ENCODE results near the gene IQGAP3.

The IQGAP3 gene

DNA sequence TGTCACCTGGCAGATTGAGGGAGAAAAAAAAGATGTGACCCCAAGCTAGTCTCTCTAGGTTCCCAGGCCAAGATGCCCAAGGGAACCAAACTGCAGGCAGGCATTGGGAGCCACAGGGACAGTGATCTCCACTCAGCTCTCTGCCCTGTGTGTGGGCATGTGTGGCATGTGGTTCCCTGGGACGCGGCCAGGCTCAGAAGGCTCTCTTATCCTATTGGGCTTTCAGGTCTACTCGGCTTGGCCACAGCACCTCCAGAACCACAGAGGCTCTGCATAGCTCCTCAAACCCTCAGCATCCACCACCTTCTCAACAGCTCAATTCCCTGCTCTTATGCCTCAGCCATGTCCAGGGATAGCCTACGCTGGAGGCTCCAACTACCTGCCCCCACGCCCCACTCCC is 22.0 kb downstream of the IQGAP3 start:
- TF ChIP-seq, protein P1, sequence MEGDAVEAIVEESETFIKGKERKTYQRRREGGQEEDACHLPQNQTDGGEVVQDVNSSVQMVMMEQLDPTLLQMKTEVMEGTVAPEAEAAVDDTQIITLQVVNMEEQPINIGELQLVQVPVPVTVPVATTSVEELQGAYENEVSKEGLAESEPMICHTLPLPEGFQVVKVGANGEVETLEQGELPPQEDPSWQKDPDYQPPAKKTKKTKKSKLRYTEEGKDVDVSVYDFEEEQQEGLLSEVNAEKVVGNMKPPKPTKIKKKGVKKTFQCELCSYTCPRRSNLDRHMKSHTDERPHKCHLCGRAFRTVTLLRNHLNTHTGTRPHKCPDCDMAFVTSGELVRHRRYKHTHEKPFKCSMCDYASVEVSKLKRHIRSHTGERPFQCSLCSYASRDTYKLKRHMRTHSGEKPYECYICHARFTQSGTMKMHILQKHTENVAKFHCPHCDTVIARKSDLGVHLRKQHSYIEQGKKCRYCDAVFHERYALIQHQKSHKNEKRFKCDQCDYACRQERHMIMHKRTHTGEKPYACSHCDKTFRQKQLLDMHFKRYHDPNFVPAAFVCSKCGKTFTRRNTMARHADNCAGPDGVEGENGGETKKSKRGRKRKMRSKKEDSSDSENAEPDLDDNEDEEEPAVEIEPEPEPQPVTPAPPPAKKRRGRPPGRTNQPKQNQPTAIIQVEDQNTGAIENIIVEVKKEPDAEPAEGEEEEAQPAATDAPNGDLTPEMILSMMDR (IDR thresholded peaks at IDR 0.05) = no peak
- H3K27me3 ChIP-seq = no peaks in the 10 kb centered on the region
- H3K27ac ChIP-seq = no peak overlapping the region
- no peaks in the 10 kb centered on the region for H3K9me3 ChIP-seq
- peaks cover 77% of the 10 kb centered on the region for H3K36me3 ChIP-seq
- H3K4me1 ChIP-seq (ENCODE audit: control insufficient read depth in 1 of 2, insufficient read depth in 1 of 2, low read depth in 1 of 2, low read length in 1 of 2) = peaks cover 0 to 2% of the 10 kb centered on the region in 2 experiments
- H3K4me3 ChIP-seq (ENCODE audit: low read depth in 1 of 2, low read length in 1 of 2) = no peak overlapping the region

DNA sequence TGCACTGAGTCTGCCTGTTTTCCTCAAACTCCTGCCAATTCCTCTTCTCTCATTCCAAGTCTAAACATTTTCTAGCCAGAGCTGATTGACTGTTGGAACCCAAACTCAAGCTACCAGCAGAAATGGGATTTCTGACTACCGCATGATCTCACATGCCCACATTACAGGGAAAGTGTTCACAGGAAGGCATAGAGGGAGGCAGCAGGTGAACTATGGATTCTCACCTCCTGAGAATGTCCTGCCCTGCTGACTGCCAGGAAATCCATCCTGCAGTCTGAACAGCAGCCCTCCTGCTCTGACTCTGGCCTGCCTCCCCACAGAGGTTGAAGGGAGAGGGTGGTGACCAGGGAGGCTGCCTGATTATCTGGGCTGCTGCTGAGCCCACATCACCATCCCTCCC is 22.5 kb downstream of the IQGAP3 start:
- no peaks in the 10 kb centered on the region for H3K9me3 ChIP-seq
- no peaks in the 10 kb centered on the region for H3K27me3 ChIP-seq
- TF ChIP-seq, protein P1 (IDR thresholded peaks at IDR 0.05) = no peak
- H3K4me3 ChIP-seq (ENCODE audit: low read depth in 1 of 2, low read length in 1 of 2) = no peak overlapping the region
- peaks cover 0 to 2% of the 10 kb centered on the region in 2 experiments for H3K4me1 ChIP-seq (ENCODE audit: control insufficient read depth in 1 of 2, insufficient read depth in 1 of 2, low read depth in 1 of 2, low read length in 1 of 2)
- H3K27ac ChIP-seq = no peak overlapping the region
- peaks cover 72% of the 10 kb centered on the region for H3K36me3 ChIP-seq

DNA sequence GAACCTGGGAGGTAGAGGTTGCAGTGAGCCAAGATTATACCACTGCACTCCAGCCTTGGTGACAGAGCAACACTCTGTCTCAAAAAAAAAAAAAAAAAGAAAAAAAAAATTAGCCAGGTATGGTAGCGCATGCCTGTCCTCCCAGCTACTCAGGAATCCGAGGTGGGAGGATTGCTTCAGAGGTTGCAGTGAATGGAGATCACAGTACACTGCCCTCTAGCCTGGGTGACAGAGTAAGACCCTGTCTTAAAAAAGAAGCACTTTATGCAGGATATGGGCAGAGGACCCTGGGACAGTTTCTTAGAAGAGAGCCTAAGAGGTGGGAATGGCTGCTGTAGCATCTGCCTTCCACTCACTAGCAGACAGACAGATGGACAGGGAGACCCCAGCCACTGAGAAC is 23.0 kb downstream of the IQGAP3 start:
- TF ChIP-seq, protein P1 (IDR thresholded peaks at IDR 0.05) = no peak
- no peaks in the 10 kb centered on the region for H3K27me3 ChIP-seq
- H3K36me3 ChIP-seq = peaks cover 69% of the 10 kb centered on the region

DNA sequence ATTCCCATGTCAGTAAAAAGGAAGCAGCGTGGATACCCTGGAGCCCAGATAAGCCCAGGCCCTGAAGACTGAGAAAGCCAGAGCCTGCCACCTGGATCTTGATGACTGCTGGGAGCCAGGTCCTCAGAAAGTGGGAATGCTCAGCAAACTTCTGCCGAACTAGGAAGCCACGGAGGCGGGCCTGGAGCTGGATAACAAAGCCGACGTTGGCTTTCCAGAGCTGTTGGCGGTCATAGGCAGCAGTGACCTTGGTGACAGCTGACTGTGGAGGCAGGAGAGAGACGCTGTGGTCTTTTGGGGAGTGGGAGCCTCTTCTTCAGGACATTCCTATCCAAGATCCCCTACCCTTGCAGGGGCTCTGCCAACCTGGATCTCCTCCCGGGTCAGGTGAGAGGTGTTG is 24.4 kb downstream of the IQGAP3 start:
- H3K36me3 ChIP-seq = peaks cover 77% of the 10 kb centered on the region
- H3K4me3 ChIP-seq (ENCODE audit: low read depth in 1 of 2, low read length in 1 of 2) = no peak overlapping the region
- no peak overlapping the region for H3K27ac ChIP-seq
- no peaks in the 10 kb centered on the region for H3K9me3 ChIP-seq
- H3K4me1 ChIP-seq (ENCODE audit: control insufficient read depth in 1 of 2, insufficient read depth in 1 of 2, low read depth in 1 of 2, low read length in 1 of 2) = peaks cover 0 to under 1% of the 10 kb centered on the region in 2 experiments
- TF ChIP-seq, protein P1 (IDR thresholded peaks at IDR 0.05) = no peak
- H3K27me3 ChIP-seq = no peaks in the 10 kb centered on the region

More for the DNA sequence above, 23.0 kb downstream of the IQGAP3 start:
- Histone ChIP-seq H3K4me3 (ENCODE audit: low read depth in 1 of 2, low read length in 1 of 2) (no peak overlapping the region), H3K27ac (no peak overlapping the region), H3K9me3 (no peaks in the 10 kb centered on the region), H3K4me1 (ENCODE audit: control insufficient read depth in 1 of 2, insufficient read depth in 1 of 2, low read depth in 1 of 2, low read length in 1 of 2) (peaks cover 0 to 2% of the 10 kb centered on the region in 2 experiments)

DNA sequence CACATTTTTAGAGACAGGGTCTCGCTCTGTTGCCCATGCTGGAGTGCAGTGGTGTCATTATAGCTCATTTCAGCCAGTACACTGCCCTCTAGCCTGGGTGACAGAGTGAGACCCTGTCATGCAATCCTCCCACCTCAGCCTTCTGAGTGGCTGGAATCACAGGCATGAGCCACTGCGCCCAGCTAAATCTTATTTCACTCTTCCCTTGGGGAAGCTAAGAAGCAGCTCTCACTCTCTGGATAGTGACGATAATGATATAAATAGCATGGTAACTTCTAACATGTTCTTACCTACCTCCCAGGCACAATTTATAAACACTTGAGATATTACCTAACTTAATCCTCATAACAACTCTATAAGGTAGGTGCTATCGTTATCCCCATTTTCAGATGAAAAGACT is 24.9 kb downstream of the IQGAP3 start:
- H3K9me3 ChIP-seq = no peaks in the 10 kb centered on the region
- H3K27ac ChIP-seq = no peak overlapping the region
- TF ChIP-seq, protein P1 (IDR thresholded peaks at IDR 0.05) = no peak
- H3K36me3 ChIP-seq = peaks cover 80% of the 10 kb centered on the region
- no peaks in the 10 kb centered on the region for H3K4me1 ChIP-seq (ENCODE audit: control insufficient read depth in 1 of 2, insufficient read depth in 1 of 2, low read depth in 1 of 2, low read length in 1 of 2)
- H3K4me3 ChIP-seq (ENCODE audit: low read depth in 1 of 2, low read length in 1 of 2) = no peak overlapping the region
- H3K27me3 ChIP-seq = no peaks in the 10 kb centered on the region

DNA sequence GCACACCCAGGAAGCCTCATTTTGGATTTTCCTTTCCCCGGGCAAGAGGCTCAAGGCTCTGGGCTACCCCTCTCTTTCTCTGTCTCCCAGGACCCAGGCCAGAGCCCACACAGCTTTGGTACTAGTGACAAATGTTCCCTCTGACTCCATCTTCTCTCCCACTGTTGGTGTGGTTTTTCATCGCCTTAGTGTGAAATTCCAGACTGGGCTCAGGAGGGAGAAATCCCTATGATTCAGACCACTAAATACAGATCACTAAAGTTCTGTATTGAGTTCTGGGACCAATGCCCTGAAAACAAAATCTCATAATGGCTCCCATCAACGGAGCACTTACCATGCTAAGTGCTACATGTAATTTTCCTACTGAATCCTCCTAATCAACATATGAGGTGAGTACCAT is 26.1 kb downstream of the IQGAP3 start:
- Histone ChIP-seq H3K9me3 (no peaks in the 10 kb centered on the region), H3K4me1 (ENCODE audit: control insufficient read depth in 1 of 2, insufficient read depth in 1 of 2, low read depth in 1 of 2, low read length in 1 of 2) (no peaks in the 10 kb centered on the region), H3K27me3 (no peaks in the 10 kb centered on the region), H3K4me3 (ENCODE audit: low read depth in 1 of 2, low read length in 1 of 2) (no peak overlapping the region), H3K36me3 (peaks cover 83% of the 10 kb centered on the region), H3K27ac (no peak overlapping the region)
- TF ChIP-seq, protein P1 (IDR thresholded peaks at IDR 0.05) = no peak
